Activated CD8-positive, alpha-beta memory T cell treated with anti-CD3 and anti-CD28 coated beads, Interleukin-2, amount 50 U/mL, for 4 hours (primary cell): Measurements from ENCODE around the gene DSP.
A peak's percentile ranks its signal among the peaks of the same experiment; 100 is the strongest.

Source experiments
- DNase-seq: peaks from one replicate; pipeline ENCODE4 v3.0.0-alpha.2; 2020

Gene DSP

GRCh38 chr6:7615611-7616383, 74.3 kb downstream of the DSP start:
- peak; percentile 26 for DNase-seq

- no peak for DNase-seq
Observed at GRCh38 chr6:7617801-7618764, 76.6 kb downstream of the DSP start.

GRCh38 chr6:7621761-7622160, 80.3 kb downstream of the DSP start:
- DNase-seq: no peak

GRCh38 chr6:7624796-7625710, 83.6 kb downstream of the DSP start:
- no peak for DNase-seq

DNA sequence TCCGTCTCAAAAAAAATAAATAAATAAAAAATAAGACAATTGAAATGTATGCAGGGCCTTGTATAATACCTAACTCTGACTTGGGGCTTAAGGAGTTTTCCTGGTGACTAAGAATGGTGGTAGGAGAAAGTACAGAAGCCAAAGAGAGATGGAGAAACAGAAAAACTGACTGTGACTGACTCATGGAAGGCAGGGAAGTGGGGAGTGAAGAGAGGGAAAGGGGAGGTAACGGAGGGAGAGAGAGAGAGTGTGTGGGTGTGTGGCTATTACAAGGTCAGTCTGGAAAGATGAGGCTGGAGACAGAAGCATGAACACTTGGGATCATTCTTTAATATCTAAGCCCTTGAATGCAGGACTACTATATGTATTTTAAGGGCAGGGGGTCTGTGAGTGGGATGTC, 87.0 kb downstream of the DSP start:
- DNase-seq: no peak

DNA sequence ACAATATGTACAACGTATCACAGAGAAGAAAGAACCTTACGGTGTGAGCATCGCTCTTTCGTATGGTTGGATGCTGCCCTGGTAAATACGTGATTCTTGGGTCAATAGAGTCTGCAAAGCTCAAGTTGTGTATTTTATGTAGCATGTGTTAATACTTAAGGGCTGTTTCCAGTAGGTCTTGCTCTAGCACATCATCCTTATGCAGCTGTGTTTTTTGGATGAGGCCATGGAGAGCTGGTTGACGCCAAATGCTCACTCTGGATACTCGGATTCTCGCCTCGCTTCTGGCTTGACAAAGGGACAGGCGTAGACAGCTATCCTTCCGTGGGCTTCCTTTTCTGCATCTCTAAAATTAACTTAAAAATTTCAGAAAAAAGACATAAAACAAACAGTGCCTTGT, 87.4 kb downstream of the DSP start:
- no peak for DNase-seq

DNA sequence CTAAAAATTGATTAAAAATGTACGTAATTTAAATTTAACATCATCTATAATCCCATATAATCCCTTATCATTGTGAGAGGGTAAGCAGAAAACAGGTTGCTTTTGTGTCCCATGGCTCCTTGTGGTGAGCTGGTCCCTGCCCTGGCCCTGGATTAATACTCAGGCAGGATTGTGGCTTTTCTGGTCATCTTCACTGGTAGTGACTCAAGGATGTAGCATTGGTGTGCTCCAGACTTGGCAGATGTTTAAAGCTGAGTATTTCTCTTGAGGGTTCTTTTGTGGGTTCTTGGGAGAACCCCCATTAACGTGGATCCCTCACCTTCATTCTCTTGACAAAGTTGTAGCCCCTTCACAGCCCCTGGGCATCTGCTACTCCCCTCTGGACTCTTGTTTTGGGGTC, 87.8 kb downstream of the DSP start:
- no peak for DNase-seq

GRCh38 chr6:7630792-7631191, 89.3 kb downstream of the DSP start:
- DNase-seq: no peak

DNA sequence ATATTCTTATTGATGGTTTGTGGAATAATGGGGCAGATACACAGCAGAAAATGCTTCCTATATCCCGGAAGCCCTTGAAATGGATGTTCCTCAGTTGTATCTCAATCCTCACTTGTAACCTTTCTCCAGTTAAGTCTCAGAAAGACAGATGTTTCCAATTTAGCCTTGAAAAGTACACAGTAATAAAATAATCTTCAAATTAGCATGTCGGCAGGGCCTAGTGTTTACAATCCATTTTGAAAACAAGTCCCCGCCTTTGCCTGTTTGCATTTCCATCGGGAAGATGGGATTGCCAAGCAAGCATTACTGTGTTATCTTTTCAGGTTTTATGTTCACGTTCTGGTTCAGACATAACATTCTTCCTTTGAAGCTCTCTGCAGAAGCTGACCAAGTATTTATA, 90.0 kb downstream of the DSP start:
- DNase-seq: no peak

DNA sequence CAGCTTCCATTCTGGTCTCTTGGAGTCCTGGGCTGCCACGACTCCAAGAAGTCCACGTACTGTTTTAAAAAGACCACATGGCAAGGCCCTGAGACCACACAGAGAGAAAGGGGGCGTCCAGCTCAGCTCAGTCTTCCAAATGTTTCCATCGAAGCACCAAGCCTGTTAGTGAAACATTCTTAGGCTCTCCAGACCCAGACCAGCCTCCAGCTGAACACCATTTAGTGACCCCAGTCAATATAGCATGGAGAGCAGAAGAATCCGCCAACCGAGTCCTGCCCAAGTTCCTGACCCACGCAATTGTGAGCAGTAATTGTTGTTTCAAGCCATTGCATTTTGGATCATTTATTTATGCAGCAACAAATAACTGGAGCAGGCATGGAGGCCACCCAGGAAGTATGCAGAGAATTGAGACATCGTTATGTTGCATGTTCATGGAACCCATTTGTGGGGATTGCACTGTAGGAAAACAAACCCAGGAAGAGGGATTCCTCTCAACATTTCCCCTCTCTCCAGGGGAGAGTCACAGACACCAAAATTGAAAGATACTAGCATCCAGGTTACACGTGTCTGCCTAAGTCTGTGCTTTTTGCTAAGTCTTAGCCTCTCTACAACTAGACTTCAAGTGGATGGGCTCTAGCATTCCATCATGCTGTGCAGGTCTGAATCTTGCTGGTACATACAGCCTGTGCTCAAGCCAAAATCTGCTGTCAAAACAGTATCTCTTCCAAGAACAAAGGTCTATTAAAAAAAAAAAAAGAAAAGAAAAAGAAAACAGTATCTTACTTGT, 91.2 kb downstream of the DSP start:
- no peak for DNase-seq

DNA sequence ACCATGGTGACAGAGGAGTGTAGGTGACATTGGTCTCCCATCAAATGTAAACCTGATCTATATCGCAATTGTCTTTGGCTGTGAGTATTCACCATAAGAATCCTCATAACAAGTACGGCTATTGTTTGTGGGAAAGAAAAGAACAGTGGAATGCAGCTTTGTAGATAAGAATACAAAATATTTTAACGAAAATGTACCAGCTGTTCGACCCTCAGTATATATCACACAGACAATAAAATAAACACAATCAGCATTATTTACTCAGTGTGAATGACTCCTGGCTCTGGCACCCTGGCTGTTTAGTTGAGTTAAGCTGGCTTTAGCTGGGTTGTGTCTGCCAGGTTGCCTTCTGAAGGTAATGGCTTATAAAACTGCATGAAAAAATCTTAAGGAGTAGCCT, 91.9 kb downstream of the DSP start:
- no peak for DNase-seq

- DNase-seq: no peak
Observed at GRCh38 chr6:7636151-7636550, 94.7 kb downstream of the DSP start.
